HepG2 (cell line): ENCODE data around the gene NINJ2. TPM values are rescaled to one million over a fixed set of nuclear protein-coding genes. Genes with fewer than 3 reads are reported as not detected.
A peak's percentile ranks its signal among the peaks of the same experiment; 100 is the strongest.

Experiments
- ATAC-seq: fragments of 200-7000 bp; cut with Tn5 transposase; 3 replicates; pipeline ENCODE4 v1.9.1; 2020; ENCODE audit warnings: mild to moderate bottlenecking, moderate library complexity
- BruUV-seq: library from RNA; stranded (reverse); fragments of 400-500 nt; replicated peaks from 2 replicates; lab custom pipeline; 2021; lab: Mats Ljungman, UMichigan
- CTCF ChIA-PET: fragments of 300-600 bp; formaldehyde crosslinking; extraction: SDS; loops from one replicate; lab custom pipeline; 2021; ENCODE audit warnings: low total read pairs, inconsistent platforms, low intra/inter-chr PET ratio; lab: Yijun Ruan, JAX
- POLR2A ChIA-PET: fragments of 350-600 bp; sonication (Branson Sonifier 250); formaldehyde crosslinking; loops from one replicate; lab custom pipeline; 2020; ENCODE audit warnings: antibody characterized with exemption, inconsistent platforms; lab: Yijun Ruan, JAX
- DNase-seq: peaks from one replicate; pipeline ENCODE4 v3.0.0-alpha.2; 2015; ENCODE audit warnings: low spot score
- FAIRE-seq: peaks from 3 replicates; lab custom pipeline; 2011; peaks lifted over from hg19 to GRCh38; lab: Jason Lieb, UNC
- H2AFZ ChIP-seq: one replicate; pipeline ENCODE4 v1.6.1; 2011; ENCODE audit warnings: low read length, inconsistent platforms
- H3K27ac ChIP-seq: fragments of 300-600 bp; 3 replicates; pipeline ENCODE4 v1.8.0; 2011; ENCODE audit warnings: mixed run types, mild to moderate bottlenecking, mixed read lengths, low read length, inconsistent platforms; ENCODE audit not compliant: insufficient read depth; ENCODE audit errors: extremely low read length
- H3K27me3 ChIP-seq, 2 experiments: fragments of 200-600 bp in 1 of 2; 2 replicates in 1 of 2; 3 replicates in 1 of 2; pipeline versions ENCODE4 v1.6.0 to v1.8.0; 2011; ENCODE audit warnings: low read length in 2 of 2, mild to moderate bottlenecking in 2 of 2, moderate library complexity in 2 of 2, inconsistent platforms in 1 of 2; ENCODE audit not compliant: insufficient read depth in 2 of 2, control insufficient read depth in 1 of 2
- H3K36me3 ChIP-seq, 2 experiments: fragments of 200-600 bp in 1 of 2; replicated peaks in 1 of 2; 2 replicates in 1 of 2; 3 replicates in 1 of 2; pipeline versions ENCODE4 v1.5.1 to v1.8.0; 2011; ENCODE audit warnings: low read length in 2 of 2, inconsistent platforms in 1 of 2; ENCODE audit not compliant: insufficient read depth in 2 of 2, control insufficient read depth in 1 of 2
- H3K4me1 ChIP-seq: 2 replicates; pipeline ENCODE4 v1.5.1; 2012; ENCODE audit warnings: low read length, inconsistent platforms; ENCODE audit not compliant: insufficient read depth
- H3K4me2 ChIP-seq: 2 replicates; pipeline ENCODE4 v1.6.0; 2011; ENCODE audit warnings: low read depth, low read length, inconsistent platforms
- H3K4me3 ChIP-seq, 3 experiments: fragments of 200-600 bp in 1 of 3; sonication (generic), shearing (Covaris generic) in 1 of 3; replicated peaks in 1 of 3; 2 replicates each; pipeline ENCODE4 v1.5.1; 2011 to 2016; ENCODE audit warnings: low read length in 3 of 3, inconsistent platforms in 2 of 3, low read depth in 2 of 3, mild to moderate bottlenecking in 2 of 3, control low read depth in 1 of 3, mixed read lengths in 1 of 3; ENCODE audit not compliant: insufficient read depth in 1 of 3
- H3K79me2 ChIP-seq: one replicate; pipeline ENCODE4 v1.6.1; 2011; ENCODE audit warnings: low read length, inconsistent platforms; ENCODE audit not compliant: insufficient read depth
- H3K9ac ChIP-seq: 2 replicates; pipeline ENCODE4 v1.6.0; 2011; ENCODE audit warnings: mild to moderate bottlenecking, low read depth, low read length, inconsistent platforms; ENCODE audit not compliant: insufficient read depth
- H3K9me3 ChIP-seq: 2 replicates; pipeline ENCODE4 v1.5.1; 2012; ENCODE audit warnings: mild to moderate bottlenecking, low read length
- H4K20me1 ChIP-seq: 2 replicates; pipeline ENCODE4 v1.6.0; 2011; ENCODE audit warnings: inconsistent platforms, mild to moderate bottlenecking, low read length, moderate library complexity; ENCODE audit not compliant: insufficient read depth
- BHLHE40 ChIP-seq: IDR thresholded peaks from 2 replicates; pipeline ENCODE4 v1.6.1; 2011; ENCODE audit warnings: low read length, improper control_type of control experiment
- ETV5 ChIP-seq: IDR thresholded peaks from 2 replicates; pipeline ENCODE4 v1.6.1; 2018; ENCODE audit warnings: missing biosample characterization, missing genetic modification reagents, inconsistent platforms, borderline replicate concordance
- MED1 ChIP-seq: sonication (generic); formaldehyde crosslinking; IDR thresholded peaks from 2 replicates; pipeline ENCODE4 v1.4.0; 2020; ENCODE audit warnings: missing genetic modification reagents
- PAXIP1 ChIP-seq: sonication (generic); formaldehyde crosslinking; conservative IDR thresholded peaks from 2 replicates; pipeline ENCODE4 v1.4.0; 2020; ENCODE audit warnings: mild to moderate bottlenecking, missing genetic modification reagents, moderate library complexity
- REST ChIP-seq, 2 experiments: IDR thresholded peaks; 2 replicates each; pipeline ENCODE4 v1.6.1; 2011 to 2012; ENCODE audit warnings: low read length in 2 of 2, borderline replicate concordance in 1 of 2, low read depth in 1 of 2, mild to moderate bottlenecking in 1 of 2, moderate library complexity in 1 of 2
- RXRB ChIP-seq: IDR thresholded peaks from 2 replicates; pipeline ENCODE4 v1.6.1; 2016; ENCODE audit warnings: borderline replicate concordance, missing genetic modification reagents, missing compliant biosample characterization
- SIX1 ChIP-seq: sonication (generic); formaldehyde crosslinking; IDR thresholded peaks from 2 replicates; pipeline ENCODE4 v1.4.0; 2020; ENCODE audit warnings: missing genetic modification reagents, borderline replicate concordance
- SOX13 ChIP-seq, 3 experiments: fragments of 450-650 bp in 1 of 3; sonication (generic) in 1 of 3; formaldehyde crosslinking in 1 of 3; IDR thresholded peaks in 2 of 3; conservative IDR thresholded peaks in 1 of 3; 2 replicates each; pipeline versions ENCODE4 v1.5.0 to v1.6.1; 2016 to 2020; ENCODE audit warnings: antibody characterized with exemption in 1 of 3, mild to moderate bottlenecking in 1 of 3, missing compliant biosample characterization in 1 of 3, missing genetic modification reagents in 1 of 3, moderate library complexity in 1 of 3
- STAT5B ChIP-seq: sonication (generic); formaldehyde crosslinking; IDR thresholded peaks from 2 replicates; pipeline ENCODE4 v1.4.0; 2020; ENCODE audit warnings: missing genetic modification reagents
- ZNF564 ChIP-seq: sonication (generic); formaldehyde crosslinking; IDR thresholded peaks from 2 replicates; pipeline ENCODE4 v1.8.1; 2023; ENCODE audit warnings: mild to moderate bottlenecking, missing genetic modification reagents
- WGBS: methylation state at CpG from one replicate; pipeline ENCODE4 v1.1.6; 2017; ENCODE audit warnings: low lambda C conversion rate; 5-methylcytosine and 5-hydroxymethylcytosine counted together
- in situ Hi-C: cut with HindIII; loops from 2 replicates; pipeline ENCODE4 v1.10.0; 2017; ENCODE audit warnings: low pct_unique_long_range_greater_than_20kb; ENCODE audit not compliant: extremely low pct_ligation_motif_present
- intact Hi-C: fragments of 100-400 bp; cut with micrococcal nuclease; formaldehyde crosslinking; loops from one replicate; pipeline ENCODE4 v1.10.0; 2022; ENCODE audit not compliant: unreplicated experiment
- polyA plus RNA-seq, 8 experiments: library from polyadenylated mRNA; depleted of rRNA in 3 of 8; stranded (reverse) in 7 of 8; unstranded in 1 of 8; fragments of >200 nt; fragmentation: Illumina TruSeq in 4 of 8; extraction: Trizol in 4 of 8; gene quantifications; 2 replicates each; pipeline versions ENCODE4 v1.2.1 to v1.2.3, GENCODE V29; 2011 to 2016; ENCODE audit warnings: low read depth in 4 of 8, missing spikeins in 1 of 8, mixed read lengths in 1 of 8; ENCODE audit not compliant: insufficient read depth in 1 of 8
- total RNA-seq, 5 experiments: library from RNA; depleted of rRNA; stranded (reverse); fragments of >200 nt; fragmentation: Illumina TruSeq; extraction: Trizol; gene quantifications; 2 replicates each; pipeline ENCODE4 v1.2.3, GENCODE V29; 2016; ENCODE audit warnings: low read depth in 1 of 5
- TF ChIP-seq, protein P1 (sequence below): sonication (generic); formaldehyde crosslinking; IDR thresholded peaks from 2 replicates; pipeline ENCODE4 v1.5.0; 2020; ENCODE audit warnings: missing genetic modification reagents

NINJ2 gene
- total and polyA plus RNA-seq, 2 of the 13 experiments (the other 11 are each of a cell fraction or from before 2014, with no cell fraction given), result 0.62 to 3.8 TPM

DNA sequence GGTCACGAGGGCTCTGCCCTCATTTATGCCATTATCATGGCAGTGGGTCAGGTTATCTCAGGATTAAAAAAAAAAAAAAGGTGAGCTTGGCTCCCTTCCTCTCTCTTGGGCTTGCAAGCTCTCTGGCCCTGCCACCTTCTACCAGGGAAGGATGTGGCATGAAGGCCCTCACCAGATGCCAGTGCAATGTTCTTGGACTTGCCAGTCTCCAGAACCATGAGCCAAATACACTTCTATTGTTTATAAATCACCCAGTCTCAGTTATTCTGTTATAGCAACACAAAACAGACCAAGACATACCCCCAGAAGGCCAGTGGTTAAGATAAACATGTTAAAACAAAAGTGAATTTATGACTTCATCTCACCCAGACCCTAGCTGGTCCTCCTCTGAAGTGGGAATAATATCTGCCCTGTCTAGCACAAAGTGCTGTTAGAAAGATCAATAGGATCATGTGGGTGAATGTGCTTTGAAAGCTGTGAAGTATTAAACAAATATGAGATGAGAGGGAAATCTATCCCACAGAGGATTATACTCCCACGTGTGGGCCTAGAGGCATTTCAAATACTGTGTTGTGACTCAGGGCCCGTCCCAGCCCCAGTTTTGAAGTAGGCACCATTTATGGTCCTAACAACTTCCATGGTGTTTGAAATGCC lies 88.6 kb downstream of the NINJ2 start:
- Histone ChIP-seq H3K9ac (no peak overlapping the region; the same call in 1 of the 2 replicates), H3K27me3 (no peaks in the 10 kb centered on the region; a peak in 1 of 5 replicates), H3K4me2 (no peak overlapping the region), H4K20me1 (no peaks in the 10 kb centered on the region), H3K79me2 (no peaks in the 10 kb centered on the region), H3K4me1 (peaks cover 82% of the 10 kb centered on the region), H3K36me3 (no peaks in the 10 kb centered on the region), H3K9me3 (no peaks in the 10 kb centered on the region), H3K4me3 (no peak overlapping the region), H2AFZ (no peak overlapping the region), H3K27ac (peak overlapping the region; percentile 86)
- ATAC-seq (no peak), FAIRE-seq (no peak), DNase-seq (peak; percentile 68)
- CTCF ChIA-PET, result interaction anchor here (3.3 kb wide), 1 partner anchor 177 kb away, joined by 28 read pairs; the partner anchor contains the start of gene WNK1
- intact Hi-C loops, result loop anchor here (5.0 to 10.0 kb wide), 3 partner anchors 43 to 1030 kb away; no protein-coding TSS in a partner anchor
- no TSS peak for BruUV-seq
- WGBS, result 60% methylated on average over 3 of the region's 3 CpGs
- POLR2A ChIA-PET, result interaction anchor here (2.6 to 5.3 kb wide), 2 partner anchors 58 to 177 kb away, joined by 11 to 42 read pairs; partner anchors contain the start of gene WNK1
- in situ Hi-C loops, result loop anchor here (5.0 to 25.0 kb wide), 4 partner anchors 178 to 1013 kb away; partner anchors contain the start of genes FBXL14 and WNK1
- TF ChIP-seq REST (IDR thresholded peaks at IDR 0.05; ENCODE audit: borderline replicate concordance in 1 of 2, low read depth in 1 of 2, low read length in 2 of 2) (no peak), SOX13 (IDR thresholded peaks at IDR 0.05) (0 out of 2 replicates have a peak, but pooled peaks have one; percentile 50), SOX13 (CRISPR knock-in tag; conservative IDR thresholded peaks at IDR 0.05 in 1 of 2, IDR thresholded peaks at IDR 0.05 in 1 of 2) (peak in 1 of 2 experiments; percentile 55; a peak in 2 of 4 replicates), RXRB (CRISPR knock-in tag) (peak; percentile 49; the same call in 1 of the 2 replicates), BHLHE40 (peak; percentile 33; the same call in 1 of the 2 replicates), PAXIP1 (peak; percentile 39), STAT5B (CRISPR knock-in tag) (no peak), MED1 (CRISPR knock-in tag) (peak; percentile 68), SIX1 (CRISPR knock-in tag) (peak; percentile 64; the same call in 1 of the 2 replicates), ZNF564 (CRISPR knock-in tag) (peak; percentile 100), ETV5 (CRISPR knock-in tag) (peak; percentile 31; the same call in 1 of the 2 replicates)
- TF ChIP-seq, protein P1, sequence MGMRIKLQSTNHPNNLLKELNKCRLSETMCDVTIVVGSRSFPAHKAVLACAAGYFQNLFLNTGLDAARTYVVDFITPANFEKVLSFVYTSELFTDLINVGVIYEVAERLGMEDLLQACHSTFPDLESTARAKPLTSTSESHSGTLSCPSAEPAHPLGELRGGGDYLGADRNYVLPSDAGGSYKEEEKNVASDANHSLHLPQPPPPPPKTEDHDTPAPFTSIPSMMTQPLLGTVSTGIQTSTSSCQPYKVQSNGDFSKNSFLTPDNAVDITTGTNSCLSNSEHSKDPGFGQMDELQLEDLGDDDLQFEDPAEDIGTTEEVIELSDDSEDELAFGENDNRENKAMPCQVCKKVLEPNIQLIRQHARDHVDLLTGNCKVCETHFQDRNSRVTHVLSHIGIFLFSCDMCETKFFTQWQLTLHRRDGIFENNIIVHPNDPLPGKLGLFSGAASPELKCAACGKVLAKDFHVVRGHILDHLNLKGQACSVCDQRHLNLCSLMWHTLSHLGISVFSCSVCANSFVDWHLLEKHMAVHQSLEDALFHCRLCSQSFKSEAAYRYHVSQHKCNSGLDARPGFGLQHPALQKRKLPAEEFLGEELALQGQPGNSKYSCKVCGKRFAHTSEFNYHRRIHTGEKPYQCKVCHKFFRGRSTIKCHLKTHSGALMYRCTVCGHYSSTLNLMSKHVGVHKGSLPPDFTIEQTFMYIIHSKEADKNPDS, result 0 out of 2 replicates have a peak, but pooled peaks have one; percentile 55
